Measurements from ENCODE around the gene ARHGAP24.
"Not testable (repeated sequence)": the region's sequence is repeated elsewhere in the genome, so short reads cannot be mapped to it uniquely, and the experiment has no call there.

ARHGAP24 gene

DNA sequence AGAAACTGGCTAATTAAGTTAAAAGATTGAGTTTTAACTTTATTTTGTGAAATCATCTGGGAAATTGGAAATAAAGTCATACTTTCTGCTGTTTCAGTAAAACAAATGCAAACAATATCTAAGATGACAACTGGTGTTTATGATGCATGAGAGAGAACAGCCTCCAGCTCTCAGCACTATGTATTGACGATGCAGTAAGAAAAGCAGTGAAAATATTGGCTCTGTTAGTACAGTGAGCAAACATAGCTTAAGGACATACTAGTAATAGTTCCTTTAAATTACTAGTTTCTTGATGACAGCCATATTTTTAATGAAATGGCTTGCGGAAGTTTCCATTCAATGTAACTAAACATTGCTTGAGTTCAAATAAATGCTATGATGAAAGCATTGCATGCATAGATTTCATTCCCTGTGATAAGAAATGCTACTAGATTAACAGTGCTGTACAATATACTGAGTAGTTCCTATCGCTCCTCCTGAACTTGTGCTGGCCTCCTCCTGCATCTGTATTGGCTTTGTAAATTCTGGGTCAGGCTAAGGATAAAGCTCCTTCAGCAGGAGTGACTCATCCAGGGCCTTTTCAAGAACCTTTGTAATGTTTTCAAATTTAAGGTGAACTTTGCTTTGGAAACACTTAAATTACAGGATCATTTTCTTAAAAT, 11.6 kb downstream of the ARHGAP24 start:
- DNase-seq, result no peak

GRCh38 chr4:85488416-85488815, 13.5 kb downstream of the ARHGAP24 start:
- no peak for DNase-seq

DNA sequence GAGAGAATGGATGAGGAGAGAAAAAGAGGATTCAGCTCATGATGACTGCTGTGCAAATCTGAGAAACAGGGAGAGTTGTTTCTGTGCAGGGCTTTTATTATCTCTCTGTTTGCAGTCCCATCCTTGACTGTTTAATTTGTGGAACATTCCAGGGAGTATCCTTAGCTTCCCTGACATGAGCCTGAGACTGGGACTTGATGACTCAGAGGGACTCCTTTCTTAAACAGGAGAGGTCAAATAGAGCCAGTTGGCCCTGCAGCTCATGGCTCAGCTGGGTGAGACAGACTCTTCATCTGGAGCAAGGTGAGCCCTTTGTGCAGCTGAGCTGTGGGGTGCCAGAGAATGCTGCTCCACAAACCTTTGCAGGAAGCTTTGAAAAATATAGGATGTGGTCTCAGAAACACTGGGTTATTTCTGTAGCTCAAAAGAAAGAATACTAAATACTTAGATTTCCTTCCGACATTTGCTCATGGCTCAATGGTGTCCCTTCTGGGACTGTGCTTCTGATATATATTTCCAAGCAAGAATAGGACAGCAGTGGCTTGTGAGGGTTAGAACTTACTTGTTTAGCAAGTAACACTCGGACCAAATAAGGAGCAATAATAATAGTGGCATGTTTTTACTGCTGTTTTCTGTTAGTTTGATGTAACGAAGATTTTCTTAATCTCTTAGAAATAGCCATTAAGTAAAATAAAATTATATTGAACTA, 14.5 kb downstream of the ARHGAP24 start:
- no peak for DNase-seq

- no peak for DNase-seq
Observed at GRCh38 chr4:85491527-85491926, 16.6 kb downstream of the ARHGAP24 start.

DNA sequence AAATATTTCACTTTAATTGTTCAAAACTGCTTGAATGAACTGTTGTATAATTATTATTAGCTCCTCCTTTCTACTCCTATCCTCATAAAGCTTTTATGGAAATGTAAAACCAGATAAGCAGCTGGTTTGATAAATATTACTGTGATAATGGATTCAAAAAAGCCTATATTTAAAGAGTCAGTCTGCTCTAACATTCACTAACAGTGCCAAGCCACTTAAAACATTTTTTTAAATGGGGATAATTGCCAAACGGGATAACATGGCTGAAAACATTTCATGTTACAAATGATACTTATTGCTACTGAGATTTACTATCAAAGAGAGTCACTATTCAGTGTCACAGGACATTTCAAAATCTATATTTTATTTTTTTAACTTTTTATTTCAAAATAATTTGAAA, 17.4 kb downstream of the ARHGAP24 start:
- no peak for DNase-seq

DNA sequence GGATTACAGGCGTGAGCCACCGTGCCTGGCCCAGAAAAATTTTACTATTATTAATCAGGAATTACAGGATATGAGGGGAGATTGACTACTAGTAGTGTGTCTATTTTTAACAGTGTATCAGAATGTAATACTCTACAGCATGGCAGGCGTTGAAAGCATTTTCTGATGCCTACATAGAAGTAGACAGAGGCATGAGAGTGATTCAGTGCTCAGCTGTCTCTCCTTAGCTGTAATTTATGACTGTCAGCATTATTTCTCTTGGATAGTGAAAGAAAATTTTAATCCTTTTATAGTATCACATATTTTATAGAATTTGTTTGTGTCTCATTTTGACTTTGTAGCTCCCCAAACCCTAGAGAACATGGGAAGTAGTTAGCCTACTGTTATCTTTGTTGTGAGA, 20.7 kb downstream of the ARHGAP24 start:
- no peak for DNase-seq

DNA sequence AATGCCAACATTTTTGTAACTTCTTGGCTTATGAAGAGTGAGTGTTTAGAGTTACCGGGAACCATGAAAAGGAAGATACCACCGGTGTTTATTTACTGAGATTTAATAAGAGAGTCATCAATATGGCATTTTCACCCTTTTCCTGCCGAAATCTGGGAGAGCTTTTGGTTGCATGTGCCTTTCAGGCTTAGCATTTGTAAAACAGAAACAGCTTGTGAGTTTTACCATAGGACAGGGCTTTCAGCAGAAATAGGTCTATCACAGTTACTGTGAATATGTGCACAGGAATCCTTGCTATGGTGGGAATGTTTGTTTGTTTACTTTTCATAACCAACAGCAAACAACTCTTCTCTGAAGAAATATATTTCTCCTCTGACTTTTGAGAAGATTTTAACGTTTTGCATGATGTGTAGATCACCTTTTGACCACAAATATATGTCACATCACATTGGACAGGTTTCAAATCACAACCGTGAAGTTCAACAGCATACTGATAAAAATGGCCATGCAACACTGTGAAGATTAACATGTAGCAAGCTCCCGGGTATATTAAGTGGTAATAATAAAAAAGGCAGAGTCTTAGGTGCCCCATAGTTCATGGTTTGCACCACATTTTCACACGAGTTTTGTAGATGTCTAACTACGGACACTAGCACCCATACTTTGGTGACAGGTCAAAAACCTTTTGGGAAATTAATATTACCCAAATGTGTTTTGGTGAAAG, 21.3 kb downstream of the ARHGAP24 start:
- DNase-seq, result no peak

DNA sequence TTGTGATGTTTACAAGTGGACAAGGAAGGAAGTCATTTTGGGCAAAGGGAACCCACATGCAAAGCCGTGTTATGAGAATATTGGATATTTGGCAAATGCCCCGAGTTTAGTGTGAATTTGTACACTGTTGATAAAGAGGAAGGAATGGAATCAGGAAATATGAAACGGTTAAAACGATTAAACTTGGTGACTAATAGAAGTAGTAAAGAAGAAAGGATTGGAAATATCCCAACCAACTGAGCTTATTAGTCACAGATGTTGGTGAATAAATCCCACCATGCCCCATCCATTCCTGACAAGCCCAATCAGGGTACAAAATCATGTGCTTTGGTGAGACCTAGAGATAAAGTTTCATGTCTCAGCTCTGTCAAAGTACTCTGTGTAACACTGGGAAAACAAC, 22.0 kb downstream of the ARHGAP24 start:
- no peak for DNase-seq

- DNase-seq, result no peak
Observed at GRCh38 chr4:85498068-85498733, 23.3 kb downstream of the ARHGAP24 start.

- DNase-seq, result no peak
Observed at GRCh38 chr4:85499573-85499972, 24.6 kb downstream of the ARHGAP24 start.

GRCh38 chr4:85500110-85500867, 25.3 kb downstream of the ARHGAP24 start:
- DNase-seq, result no peak

DNA sequence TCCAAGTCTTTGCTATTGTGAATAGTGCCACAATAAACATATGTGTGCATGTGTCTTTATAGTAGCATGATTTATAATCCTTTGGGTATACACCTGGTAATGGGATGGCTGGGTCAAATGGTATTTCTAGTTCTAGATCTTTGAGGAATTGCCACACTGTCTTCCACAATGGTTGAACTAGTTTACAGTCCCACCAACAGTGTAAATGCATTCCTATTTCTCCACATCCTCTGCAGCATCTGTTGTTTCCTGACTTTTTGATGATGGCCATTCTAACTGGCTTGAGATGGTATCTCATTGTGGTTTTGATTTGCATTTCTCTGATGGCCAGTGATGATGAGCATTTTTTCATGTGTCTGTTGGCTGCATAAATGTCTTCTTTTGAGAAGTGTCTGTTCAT, 26.2 kb downstream of the ARHGAP24 start:
- DNase-seq, result not testable (repeated sequence)

- no peak for DNase-seq
Observed at GRCh38 chr4:85508654-85509053, 33.7 kb downstream of the ARHGAP24 start.

DNA sequence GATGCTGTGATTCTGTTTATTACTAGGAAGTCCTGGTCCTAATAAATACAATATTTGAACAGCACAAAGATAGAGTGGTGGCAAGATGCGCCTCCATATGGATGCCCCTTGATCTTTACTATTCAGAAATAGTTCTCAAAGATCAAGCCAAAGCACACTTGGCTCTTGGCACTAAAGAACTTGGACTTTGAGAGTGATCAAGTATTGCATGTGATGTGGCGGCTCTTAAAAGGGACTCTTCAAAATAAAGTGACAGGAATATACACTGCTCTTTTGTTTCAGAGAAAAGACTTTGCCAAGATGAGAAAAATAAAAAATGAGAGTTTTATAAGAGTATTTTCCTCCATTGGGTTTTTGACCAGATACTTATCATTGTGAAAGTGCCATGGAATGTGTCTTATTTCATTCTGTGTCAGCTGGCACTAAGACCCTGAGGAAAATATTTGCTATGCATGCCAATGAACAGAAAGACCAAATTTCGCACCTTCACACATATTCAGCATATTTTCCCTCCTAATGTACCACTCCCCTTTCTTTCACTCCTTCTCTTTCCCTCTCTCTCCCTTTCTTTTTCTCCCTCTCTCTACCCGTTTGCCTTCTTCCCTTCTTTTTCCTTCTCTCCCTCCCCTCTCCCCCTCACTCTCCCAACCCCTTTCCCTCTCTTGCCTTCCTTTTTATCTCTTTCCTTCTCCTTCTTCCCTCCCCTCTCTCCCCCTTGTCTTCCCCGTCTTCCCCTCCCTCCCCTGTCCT, 35.1 kb downstream of the ARHGAP24 start:
- DNase-seq, result no peak

- no peak for DNase-seq
Observed at GRCh38 chr4:85510632-85510984, 35.7 kb downstream of the ARHGAP24 start.

GRCh38 chr4:85512446-85513205, 37.7 kb downstream of the ARHGAP24 start:
- no peak for DNase-seq

- no peak for DNase-seq
Observed at GRCh38 chr4:85514117-85514516, 39.2 kb downstream of the ARHGAP24 start.

DNA sequence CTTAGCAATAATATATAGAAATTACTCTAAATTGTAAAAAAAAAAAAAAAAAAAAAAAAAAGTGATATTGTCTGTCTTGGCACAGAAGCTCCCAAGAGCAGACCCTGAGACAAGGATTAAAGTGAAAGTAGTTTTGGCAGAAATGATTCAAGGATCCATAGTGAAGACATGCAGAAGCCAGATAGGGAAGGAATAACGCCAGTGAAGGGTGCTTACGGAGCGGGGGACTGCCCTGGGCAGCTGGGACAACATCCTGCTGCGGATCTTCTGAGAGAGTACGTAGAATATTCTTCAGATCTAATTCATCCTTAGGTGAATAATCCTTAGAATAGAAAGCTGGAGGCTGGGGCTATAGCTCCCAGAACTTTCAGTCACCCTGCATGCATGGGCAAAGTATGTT, 39.8 kb downstream of the ARHGAP24 start:
- DNase-seq, result no peak

DNA sequence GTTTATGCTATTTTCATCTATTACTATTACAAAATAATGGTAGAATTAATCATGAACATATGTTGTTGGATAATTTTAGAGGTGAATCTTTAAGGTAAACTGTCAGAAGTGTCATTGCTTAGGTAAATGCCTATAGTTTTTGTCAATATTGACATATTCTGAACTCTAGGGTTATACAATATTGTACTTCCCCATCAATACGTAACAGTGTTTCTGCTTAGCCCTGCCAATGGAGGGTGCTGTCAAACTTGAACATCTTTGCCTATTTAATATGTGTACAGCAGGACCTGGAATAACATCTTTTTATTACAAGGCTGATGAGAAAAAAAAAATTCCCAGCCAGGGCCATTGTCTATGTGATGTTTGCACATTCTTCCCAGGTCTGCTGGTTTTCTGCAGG, 40.8 kb downstream of the ARHGAP24 start:
- DNase-seq, result no peak

DNA sequence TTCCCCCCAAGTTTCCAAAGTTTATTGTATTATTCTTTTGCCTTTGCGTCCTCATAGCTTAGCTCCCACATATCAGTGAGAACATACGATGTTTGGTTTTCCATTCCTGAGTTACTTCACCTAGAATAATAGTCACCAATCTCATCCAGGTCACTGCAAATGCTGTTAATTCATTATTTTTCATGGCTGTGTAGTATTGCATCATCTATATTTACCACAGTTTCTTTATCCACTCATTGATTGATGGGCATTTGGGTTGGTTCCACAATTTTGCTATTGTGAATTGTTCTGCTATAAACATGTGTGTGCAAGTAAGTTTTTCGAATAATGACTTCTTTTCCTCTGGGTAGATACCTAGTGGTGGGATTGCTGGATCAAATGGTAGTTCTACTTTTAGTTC, 43.6 kb downstream of the ARHGAP24 start:
- DNase-seq, result not testable (repeated sequence)
